Stimulated activated CD4-positive, alpha-beta T cell treated with anti-CD3 and anti-CD28 coated beads, Interleukin-15, amount 100 ng/mL, for 48 hours (primary cell): ENCODE data around the gene ZNF311.
"Not testable (repeated sequence)": the region's sequence is repeated elsewhere in the genome, so short reads cannot be mapped to it uniquely, and the experiment has no call there.

Source experiments
- DNase-seq, 2 donors: peaks; one replicate each; pipeline ENCODE4 v3.0.0-alpha.2; 2020; ENCODE audit warnings: low read depth in 2 of 2

ZNF311 gene

GRCh38 chr6:28953585-28954258, 51.4 kb downstream of the ZNF311 start:
- no peak for DNase-seq

GRCh38 chr6:28953039-28953584, 52.0 kb downstream of the ZNF311 start:
- DNase-seq = peak; percentile 49 to 57

- DNase-seq = not testable (repeated sequence)
These were observed 55.4 kb downstream of the ZNF311 start for GRCh38 chr6:28949656-28950195.

GRCh38 chr6:28948782-28949486, 56.2 kb downstream of the ZNF311 start:
- no peak for DNase-seq

- DNase-seq = no peak
These were observed 57.3 kb downstream of the ZNF311 start for GRCh38 chr6:28947831-28948270.

- no peak for DNase-seq
These were observed 57.9 kb downstream of the ZNF311 start for GRCh38 chr6:28947067-28947765.

GRCh38 chr6:28945349-28945748, 59.8 kb downstream of the ZNF311 start:
- DNase-seq = no peak
